ENCODE results near the gene FXYD3. TPM values are rescaled to one million over a fixed set of nuclear protein-coding genes. Genes with fewer than 3 reads are reported as not detected.

Gene FXYD3
- total RNA-seq, 1 donor from 2014 or later: not detected

- H3K4me3 ChIP-seq (ENCODE audit: low read depth, low read length): peak overlapping the region; percentile 77
- no peak for TF ChIP-seq CTCF (conservative IDR thresholded peaks at IDR 0.05; ENCODE audit: low read depth, low read length)
- no peak for DNase-seq (ENCODE audit: low read depth)
Observed at GRCh38 chr19:35123573-35123972, 8.0 kb downstream of the FXYD3 start.

- TF ChIP-seq CTCF (conservative IDR thresholded peaks at IDR 0.05; ENCODE audit: low read depth, low read length): no peak
- DNase-seq (ENCODE audit: low read depth): no peak
- H3K4me3 ChIP-seq (ENCODE audit: low read depth, low read length): peak overlapping the region; percentile 77
Observed at GRCh38 chr19:35124098-35125060, 8.8 kb downstream of the FXYD3 start.

GRCh38 chr19:35125270-35125717, 9.7 kb downstream of the FXYD3 start:
- no peak for TF ChIP-seq CTCF (conservative IDR thresholded peaks at IDR 0.05; ENCODE audit: low read depth, low read length)
- DNase-seq (ENCODE audit: low read depth): no peak
- no peak overlapping the region for H3K4me3 ChIP-seq (ENCODE audit: low read depth, low read length)

- DNase-seq (ENCODE audit: low read depth): no peak
- no peak for TF ChIP-seq CTCF (conservative IDR thresholded peaks at IDR 0.05; ENCODE audit: low read depth, low read length)
- no peak overlapping the region for H3K4me3 ChIP-seq (ENCODE audit: low read depth, low read length)
Observed at GRCh38 chr19:35125749-35126623, 10.4 kb downstream of the FXYD3 start.

- H3K4me3 ChIP-seq (ENCODE audit: low read depth, low read length): no peak overlapping the region
- DNase-seq (ENCODE audit: low read depth): no peak
- TF ChIP-seq CTCF (conservative IDR thresholded peaks at IDR 0.05; ENCODE audit: low read depth, low read length): no peak
Observed at GRCh38 chr19:35126624-35126959, 11.0 kb downstream of the FXYD3 start.

- DNase-seq (ENCODE audit: low read depth): no peak
- no peak overlapping the region for H3K4me3 ChIP-seq (ENCODE audit: low read depth, low read length)
- no peak for TF ChIP-seq CTCF (conservative IDR thresholded peaks at IDR 0.05; ENCODE audit: low read depth, low read length)
Observed at GRCh38 chr19:35127871-35128270, 12.2 kb downstream of the FXYD3 start.
